Measurements from ENCODE around the gene STAT4.

- TF ChIP-seq POLR2A (IDR thresholded peaks at IDR 0.05; ENCODE audit: extremely low read depth, insufficient read length) = no peak
- TF ChIP-seq, protein P1, sequence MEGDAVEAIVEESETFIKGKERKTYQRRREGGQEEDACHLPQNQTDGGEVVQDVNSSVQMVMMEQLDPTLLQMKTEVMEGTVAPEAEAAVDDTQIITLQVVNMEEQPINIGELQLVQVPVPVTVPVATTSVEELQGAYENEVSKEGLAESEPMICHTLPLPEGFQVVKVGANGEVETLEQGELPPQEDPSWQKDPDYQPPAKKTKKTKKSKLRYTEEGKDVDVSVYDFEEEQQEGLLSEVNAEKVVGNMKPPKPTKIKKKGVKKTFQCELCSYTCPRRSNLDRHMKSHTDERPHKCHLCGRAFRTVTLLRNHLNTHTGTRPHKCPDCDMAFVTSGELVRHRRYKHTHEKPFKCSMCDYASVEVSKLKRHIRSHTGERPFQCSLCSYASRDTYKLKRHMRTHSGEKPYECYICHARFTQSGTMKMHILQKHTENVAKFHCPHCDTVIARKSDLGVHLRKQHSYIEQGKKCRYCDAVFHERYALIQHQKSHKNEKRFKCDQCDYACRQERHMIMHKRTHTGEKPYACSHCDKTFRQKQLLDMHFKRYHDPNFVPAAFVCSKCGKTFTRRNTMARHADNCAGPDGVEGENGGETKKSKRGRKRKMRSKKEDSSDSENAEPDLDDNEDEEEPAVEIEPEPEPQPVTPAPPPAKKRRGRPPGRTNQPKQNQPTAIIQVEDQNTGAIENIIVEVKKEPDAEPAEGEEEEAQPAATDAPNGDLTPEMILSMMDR (IDR thresholded peaks at IDR 0.05; ENCODE audit: low read depth, low read length) = no peak
- TF ChIP-seq, protein P2, sequence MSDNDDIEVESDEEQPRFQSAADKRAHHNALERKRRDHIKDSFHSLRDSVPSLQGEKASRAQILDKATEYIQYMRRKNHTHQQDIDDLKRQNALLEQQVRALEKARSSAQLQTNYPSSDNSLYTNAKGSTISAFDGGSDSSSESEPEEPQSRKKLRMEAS (IDR thresholded peaks at IDR 0.05; ENCODE audit: low read depth, low read length) = no peak
Observed at GRCh38 chr2:191171708-191172355, 21.0 kb upstream of the STAT4 start.

Data from NB4 (cell line).